ENCODE measurements around the gene MAP2K2.
A peak's percentile ranks its signal among the peaks of the same experiment; 100 is the strongest.

MAP2K2 gene

DNA sequence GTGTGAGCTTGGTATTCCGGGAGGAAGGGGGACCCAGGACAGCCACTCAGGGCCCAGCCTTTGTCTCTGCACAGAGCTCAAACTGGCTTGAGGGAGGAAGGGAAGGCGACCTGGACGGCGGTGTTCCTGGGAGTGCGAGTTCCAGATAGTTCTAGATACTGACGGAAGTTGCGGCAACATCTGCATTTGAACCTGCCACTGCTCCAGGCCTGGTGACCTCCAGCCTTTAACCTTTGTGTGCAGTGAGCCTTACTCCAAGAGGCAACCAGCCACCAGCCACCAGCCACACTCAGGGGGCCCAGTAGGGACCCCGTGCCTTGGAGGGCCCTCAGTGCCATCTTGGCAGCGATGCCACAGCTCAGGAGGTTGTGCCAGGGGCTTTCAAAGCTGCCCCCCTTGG lies 41.8 kb downstream of the MAP2K2 start:
- no peak for DNase-seq (ENCODE audit: insufficient read length, low spot score)
- no peak for FAIRE-seq

- FAIRE-seq (no peak), DNase-seq (ENCODE audit: insufficient read length, low spot score) (no peak)
Measured at GRCh38 chr19:4081441-4082129, 42.3 kb downstream of the MAP2K2 start.

- FAIRE-seq: no peak
- no peak for DNase-seq (ENCODE audit: insufficient read length, low spot score)
Measured at GRCh38 chr19:4080473-4080872, 43.4 kb downstream of the MAP2K2 start.

DNA sequence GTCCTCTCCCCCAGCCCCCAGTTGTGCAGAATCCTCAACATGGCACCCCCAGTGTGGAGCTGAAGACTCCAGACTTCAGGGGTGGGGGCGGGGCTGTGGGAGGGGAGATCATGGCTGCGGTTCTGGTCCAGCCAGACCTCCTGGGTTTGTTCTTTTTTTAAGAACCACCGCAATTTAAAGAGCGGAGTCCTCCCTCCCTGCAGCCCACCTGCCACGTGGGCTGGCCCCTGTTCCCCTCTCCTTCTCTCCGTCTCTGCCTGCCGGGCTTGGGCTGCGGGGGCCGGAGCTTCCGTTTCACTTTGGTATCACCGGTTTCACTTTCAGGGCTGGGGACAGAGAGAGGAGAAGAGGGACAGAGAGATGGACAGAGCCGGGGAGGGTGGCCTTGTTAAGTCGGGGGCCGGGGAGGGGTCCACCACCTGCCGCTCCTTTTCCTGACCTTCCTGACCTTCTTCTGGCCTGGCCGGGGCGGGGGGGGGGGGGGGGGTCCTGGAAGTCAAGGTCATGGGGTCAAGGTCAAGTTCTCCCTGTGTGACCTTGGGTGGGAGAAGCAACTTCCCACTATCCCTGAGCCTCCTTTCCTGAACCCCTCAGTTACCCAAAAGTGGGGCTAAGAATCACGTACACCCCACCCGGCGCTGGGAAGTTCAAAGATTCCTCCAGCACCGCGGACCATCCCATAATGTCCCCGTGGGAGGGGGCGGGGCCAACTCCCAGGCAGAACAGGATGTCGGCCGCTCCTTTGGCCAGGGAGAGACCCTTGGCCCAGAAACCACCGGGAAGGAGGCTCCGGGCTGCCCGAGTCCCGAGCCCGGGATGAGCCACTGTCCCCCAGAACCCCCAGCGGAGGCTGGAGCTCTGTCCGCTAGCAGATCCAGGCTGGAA lies 45.9 kb downstream of the MAP2K2 start:
- FAIRE-seq: peak; percentile 98
- DNase-seq (ENCODE audit: insufficient read length, low spot score): peak; percentile 74

GRCh38 chr19:4077007-4077374 lies 46.9 kb downstream of the MAP2K2 start:
- FAIRE-seq (peak; percentile 8), DNase-seq (ENCODE audit: insufficient read length, low spot score) (no peak)

DNA sequence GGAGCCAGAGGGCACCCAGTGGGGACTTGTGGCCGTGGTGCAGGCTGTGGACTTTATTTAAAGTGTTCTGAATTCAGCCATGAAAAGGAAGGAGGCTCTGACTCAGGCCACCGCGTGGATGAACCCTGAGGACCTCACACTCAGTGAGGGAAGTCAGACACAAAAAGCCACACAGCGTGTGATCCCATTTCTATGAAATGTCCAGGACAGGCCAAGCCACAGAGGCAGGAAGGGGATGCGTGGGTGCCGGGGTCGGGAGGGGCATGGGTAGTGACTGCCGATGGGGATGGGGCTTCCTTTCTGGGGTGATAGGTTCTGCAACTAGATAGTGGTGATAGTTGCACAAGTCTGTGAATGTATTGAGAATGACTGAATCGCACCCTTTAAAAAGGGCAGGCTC lies 48.5 kb downstream of the MAP2K2 start:
- DNase-seq (ENCODE audit: insufficient read length, low spot score): no peak
- FAIRE-seq: no peak

DNA sequence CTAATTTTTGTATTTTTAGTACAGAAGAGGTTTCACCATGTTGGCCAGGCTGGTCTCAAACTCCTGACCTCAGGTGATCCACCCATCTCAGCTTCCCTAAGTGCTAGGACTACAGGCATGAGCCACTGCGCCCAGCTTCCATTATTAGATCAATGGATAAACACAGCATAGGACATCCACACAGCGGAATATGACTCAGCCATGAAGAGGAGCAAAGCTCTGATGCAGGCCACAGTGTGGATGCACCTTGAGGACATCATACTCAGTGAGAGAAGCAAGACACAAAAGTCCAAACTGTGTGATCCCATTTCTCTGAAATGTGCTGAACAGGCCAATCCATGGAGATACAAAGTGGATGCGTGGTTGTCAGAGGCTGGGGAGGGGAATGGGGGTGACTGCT lies 52.3 kb downstream of the MAP2K2 start:
- FAIRE-seq (no peak), DNase-seq (ENCODE audit: insufficient read length, low spot score) (no peak)

DNA sequence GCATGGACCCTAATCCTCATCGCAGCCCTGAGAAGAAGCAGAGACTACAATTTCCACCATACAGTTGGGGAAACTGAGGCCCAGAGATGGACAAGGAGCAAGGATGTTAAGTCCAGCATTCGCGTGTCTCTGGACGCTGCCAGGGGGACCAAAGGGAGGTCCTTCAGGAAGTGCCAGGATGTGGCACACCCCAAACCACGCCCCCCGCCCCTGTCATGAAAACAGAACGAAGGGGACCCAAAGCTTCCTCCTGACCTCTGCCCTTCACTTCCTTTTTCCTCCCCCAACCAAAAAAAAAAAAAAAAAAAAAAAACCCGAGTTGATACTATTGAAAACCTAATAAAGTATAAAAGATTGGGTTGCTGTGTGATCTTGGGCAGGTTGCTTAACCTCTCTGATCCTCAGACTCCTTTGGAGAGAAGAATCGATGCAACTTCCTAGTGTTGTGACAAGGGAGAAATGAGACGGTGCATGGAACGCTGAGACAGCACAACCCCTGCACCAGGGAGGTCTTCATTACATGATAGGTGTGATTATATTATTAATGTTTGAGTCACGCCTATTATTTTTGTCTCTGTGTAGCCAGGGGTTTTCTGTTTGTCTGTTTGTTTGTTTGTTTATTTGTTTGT lies 54.5 kb downstream of the MAP2K2 start:
- FAIRE-seq: no peak
- no peak for DNase-seq (ENCODE audit: insufficient read length, low spot score)

GRCh38 chr19:4068047-4068966 lies 55.6 kb downstream of the MAP2K2 start:
- no peak for FAIRE-seq
- no peak for DNase-seq (ENCODE audit: insufficient read length, low spot score)

DNA sequence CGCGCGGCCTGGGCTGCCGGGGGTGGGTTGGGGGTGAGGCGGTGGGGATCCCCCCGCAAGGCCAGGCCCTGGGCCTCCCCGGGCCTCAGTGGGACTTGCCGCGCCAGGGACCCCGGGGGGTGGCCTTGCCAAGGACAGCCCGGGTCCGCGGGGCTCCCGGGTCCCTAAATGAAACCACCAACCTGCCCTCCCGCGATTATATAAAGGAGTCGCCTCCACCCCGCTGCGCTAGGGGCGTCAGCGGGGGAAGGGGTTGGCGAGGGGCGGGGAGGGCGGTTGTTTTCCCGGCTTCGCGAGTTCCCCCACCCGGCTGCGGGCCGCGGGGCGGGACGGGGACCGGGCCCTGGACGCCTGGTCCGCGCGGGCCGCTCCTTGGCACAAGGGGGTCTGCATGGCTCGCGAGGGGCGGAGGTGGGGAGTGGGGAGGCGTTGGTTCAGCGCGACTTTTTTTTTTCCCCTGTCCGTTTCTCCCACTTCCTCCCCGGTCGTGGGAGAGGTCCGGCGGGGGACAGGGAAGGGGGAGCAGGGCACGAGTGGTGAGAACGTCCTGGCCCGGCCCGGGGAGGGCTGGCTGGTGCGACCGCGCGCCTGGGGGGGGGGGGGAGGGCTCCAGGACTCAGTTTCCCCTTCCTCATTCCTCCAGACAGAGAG lies 56.4 kb downstream of the MAP2K2 start:
- FAIRE-seq (no peak), DNase-seq (ENCODE audit: insufficient read length, low spot score) (no peak)

GRCh38 chr19:4066682-4067395 lies 57.1 kb downstream of the MAP2K2 start, which contains the start of gene ZBTB7A:
Gene ZBTB7A (minus strand): TSS chr19:4066899. CDS start chr19:4055232, 11,667 bp downstream.
- FAIRE-seq: peak; percentile 84
- peak; percentile 75 for DNase-seq (ENCODE audit: insufficient read length, low spot score)

DNA sequence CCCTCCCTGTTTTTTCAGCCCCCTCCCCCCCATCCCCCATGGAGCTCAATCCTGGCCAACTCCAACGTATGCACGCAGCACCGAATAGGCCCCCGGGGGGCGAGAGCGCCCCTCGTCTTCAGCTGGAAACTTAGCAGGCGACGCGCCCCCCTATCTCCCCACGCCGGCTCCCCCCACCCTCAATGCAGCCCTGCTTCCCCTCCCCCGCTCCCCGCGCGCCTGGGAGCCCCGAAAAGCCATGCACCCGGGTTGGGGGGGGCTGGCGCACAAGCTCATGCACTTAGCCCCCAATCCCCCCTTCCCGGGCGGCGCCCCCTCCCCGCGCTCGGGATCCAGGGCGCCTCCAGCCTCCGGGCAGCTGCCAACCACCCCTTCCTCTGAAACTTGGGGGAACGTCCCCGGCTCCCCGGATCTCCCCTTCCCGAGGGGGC lies 57.7 kb downstream of the MAP2K2 start:
- no peak for DNase-seq (ENCODE audit: insufficient read length, low spot score)

DNA sequence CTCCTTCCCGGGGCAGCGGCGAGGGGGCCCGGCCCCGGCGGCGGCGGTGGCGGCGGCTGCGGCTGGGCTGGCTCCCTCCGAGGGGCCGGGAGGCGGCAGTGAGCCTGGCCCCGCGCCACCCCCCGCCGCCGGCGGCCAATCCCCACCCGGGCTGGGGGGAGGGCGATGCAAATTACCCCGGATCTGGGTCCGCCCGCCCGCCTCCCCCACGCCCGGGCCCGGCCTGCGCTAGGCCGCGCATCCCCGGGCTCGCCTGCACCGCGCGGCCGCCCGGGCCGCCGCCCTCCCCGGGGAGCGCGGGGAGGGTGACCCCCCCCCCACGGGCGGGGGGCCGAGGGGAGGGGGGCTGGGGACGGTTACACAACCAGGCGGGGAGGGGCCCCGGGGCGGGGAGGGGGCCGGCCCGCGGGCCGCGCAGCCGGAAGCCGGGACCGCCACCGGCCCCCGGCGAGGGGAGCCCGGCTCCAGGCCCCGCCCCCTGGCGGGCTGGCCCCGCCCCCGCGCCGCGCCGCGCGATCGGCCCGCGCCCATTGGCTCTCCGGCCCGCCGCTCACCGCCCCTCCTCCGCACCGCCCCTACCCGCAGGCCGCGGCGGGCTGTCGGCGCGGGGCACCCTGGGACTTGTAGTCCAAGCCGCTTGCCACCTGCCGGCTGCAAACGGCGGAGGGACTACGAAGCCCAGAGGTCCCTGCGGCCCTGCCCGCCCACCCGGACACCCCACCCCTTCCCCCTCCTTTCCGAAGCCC lies 58.3 kb downstream of the MAP2K2 start:
- FAIRE-seq (peak; percentile 98), DNase-seq (ENCODE audit: insufficient read length, low spot score) (peak; percentile 100)

More for the DNA sequence above, 57.7 kb downstream of the MAP2K2 start:
- FAIRE-seq: no peak

DNA sequence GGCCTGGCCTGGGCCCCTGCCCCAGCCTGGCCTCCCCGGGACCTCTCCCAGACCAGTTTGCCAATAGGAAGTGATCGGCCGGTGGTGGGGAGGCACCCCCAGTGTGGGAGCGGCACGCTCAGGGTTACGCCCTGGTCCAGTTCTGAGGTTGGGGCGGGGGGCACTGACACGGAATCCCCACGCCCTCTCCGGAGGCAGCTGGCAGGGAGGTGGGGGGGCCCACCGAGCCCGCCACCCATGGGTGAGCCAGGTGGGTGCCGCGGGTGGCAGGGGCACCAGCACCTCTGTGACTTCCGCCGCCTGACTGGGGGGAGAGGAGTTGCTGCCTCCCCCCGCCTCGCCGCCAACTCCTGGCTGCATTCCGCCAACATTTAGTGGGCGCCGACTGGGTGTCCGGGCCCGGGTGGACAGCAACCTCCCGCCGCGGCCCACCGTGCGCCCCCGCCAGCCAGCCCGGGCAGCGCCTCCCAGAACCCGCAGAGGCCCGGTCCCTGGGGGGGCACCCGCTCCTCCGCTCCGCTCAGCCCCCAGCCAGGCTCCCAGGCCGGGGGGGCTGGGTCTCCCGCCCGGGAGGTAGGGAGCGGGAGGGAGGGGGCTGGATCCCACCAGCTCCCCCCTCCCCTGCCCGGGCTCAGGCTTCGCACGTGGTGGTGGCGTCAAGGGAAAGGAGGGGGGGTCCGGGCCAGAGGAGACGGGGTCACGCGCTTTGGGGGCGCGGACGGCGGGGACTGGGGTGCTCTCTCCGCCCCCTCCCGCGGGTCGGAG lies 59.2 kb downstream of the MAP2K2 start:
- FAIRE-seq (peak; percentile 35), DNase-seq (ENCODE audit: insufficient read length, low spot score) (no peak)

GRCh38 chr19:4064149-4064495 lies 59.8 kb downstream of the MAP2K2 start:
- FAIRE-seq (no peak), DNase-seq (ENCODE audit: insufficient read length, low spot score) (no peak)

- FAIRE-seq: no peak
- no peak for DNase-seq (ENCODE audit: insufficient read length, low spot score)
Measured at GRCh38 chr19:4063369-4064148, 60.4 kb downstream of the MAP2K2 start.

All from GM19239 (cell line).